ENCODE measurements around the gene OR1L6.

The OR1L6 gene

GRCh38 chr9:122785269-122785668 is 43.2 kb downstream of the OR1L6 start:
- TF ChIP-seq POLR2A (IDR thresholded peaks at IDR 0.05; ENCODE audit: low read depth, low read length) = no peak
- TF ChIP-seq POLR2AphosphoS5 (IDR thresholded peaks at IDR 0.05; ENCODE audit: low read depth, low read length) = no peak
- TF ChIP-seq TAF1 (IDR thresholded peaks at IDR 0.05; ENCODE audit: borderline replicate concordance, low read depth, low read length) = no peak
- no peak for DNase-seq (ENCODE audit: insufficient read length)
- FAIRE-seq = no peak

DNA sequence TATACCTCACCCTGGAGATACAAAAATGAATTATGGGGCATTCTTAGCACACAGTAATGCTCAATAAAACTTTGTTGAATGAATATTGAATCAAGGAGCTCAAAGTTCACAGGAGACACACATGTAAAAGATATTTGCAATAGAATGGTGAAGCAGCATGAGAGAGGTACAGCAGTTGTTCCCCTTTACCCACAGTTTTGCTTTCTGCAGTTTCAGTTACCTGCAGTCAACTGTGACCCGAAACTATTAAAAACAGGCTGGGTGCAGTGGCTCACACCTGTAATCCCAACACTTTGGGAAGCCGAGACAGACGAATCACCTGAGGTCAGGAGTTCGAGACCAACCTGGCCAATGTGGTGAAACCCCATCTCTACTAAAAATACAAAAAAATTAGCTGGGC is 44.2 kb downstream of the OR1L6 start:
- TF ChIP-seq POLR2AphosphoS5 (IDR thresholded peaks at IDR 0.05; ENCODE audit: low read depth, low read length) (no peak), TAF1 (IDR thresholded peaks at IDR 0.05; ENCODE audit: borderline replicate concordance, low read depth, low read length) (no peak), POLR2A (IDR thresholded peaks at IDR 0.05; ENCODE audit: low read depth, low read length) (no peak)
- FAIRE-seq (no peak), DNase-seq (ENCODE audit: insufficient read length) (no peak)

GRCh38 chr9:122788831-122789230 is 46.7 kb downstream of the OR1L6 start, which contains the start of gene OR5C1:
Gene OR5C1 (plus strand): TSS chr9:122788933. CDS start chr9:122788933, 0 bp downstream.
- no peak for FAIRE-seq
- no peak for TF ChIP-seq POLR2AphosphoS5 (IDR thresholded peaks at IDR 0.05; ENCODE audit: low read depth, low read length)
- no peak for TF ChIP-seq POLR2A (IDR thresholded peaks at IDR 0.05; ENCODE audit: low read depth, low read length)
- no peak for TF ChIP-seq TAF1 (IDR thresholded peaks at IDR 0.05; ENCODE audit: borderline replicate concordance, low read depth, low read length)
- no peak for DNase-seq (ENCODE audit: insufficient read length)

- FAIRE-seq (no peak), DNase-seq (ENCODE audit: insufficient read length) (no peak)
- TF ChIP-seq POLR2AphosphoS5 (IDR thresholded peaks at IDR 0.05; ENCODE audit: low read depth, low read length) (no peak), POLR2A (IDR thresholded peaks at IDR 0.05; ENCODE audit: low read depth, low read length) (no peak), TAF1 (IDR thresholded peaks at IDR 0.05; ENCODE audit: borderline replicate concordance, low read depth, low read length) (no peak)
These were observed 47.3 kb downstream of the OR1L6 start for GRCh38 chr9:122789256-122790046.

DNA sequence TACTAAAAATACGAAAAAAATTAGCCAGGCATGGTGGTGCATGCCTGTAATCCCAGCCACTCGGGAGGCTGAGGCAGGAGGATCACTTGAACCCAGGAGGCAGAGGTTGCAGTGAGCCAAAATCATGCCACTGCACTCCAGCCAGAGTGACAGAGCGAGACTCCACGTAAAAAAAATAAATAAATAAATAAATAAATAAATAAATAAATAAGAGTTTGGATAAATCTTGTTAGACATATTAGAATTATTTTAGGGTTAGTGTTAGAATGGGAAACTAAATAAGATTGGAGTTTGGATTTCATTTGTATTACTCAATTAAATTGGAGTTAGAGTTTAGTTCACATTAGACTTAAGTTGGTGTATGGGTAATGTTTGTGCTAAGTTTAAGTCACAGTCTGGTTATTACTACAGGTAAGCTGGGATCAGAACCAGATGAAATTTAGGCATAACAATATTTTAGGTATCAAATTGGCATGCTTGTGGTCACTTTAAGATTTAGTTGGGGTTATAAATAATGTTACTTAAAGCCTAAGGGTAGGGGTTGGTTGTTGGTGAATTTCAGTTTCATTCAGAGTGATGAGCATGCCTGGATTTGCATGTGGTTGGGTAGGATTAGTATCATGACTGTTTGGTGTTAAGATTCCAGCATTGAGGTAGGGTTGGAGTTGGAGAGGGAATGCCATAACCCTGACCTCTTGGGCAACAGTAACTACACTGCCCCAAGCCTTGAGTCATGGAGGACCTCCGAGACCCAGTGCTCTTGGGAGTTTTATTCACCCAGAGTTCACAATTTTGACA is 50.0 kb downstream of the OR1L6 start:
- DNase-seq (ENCODE audit: insufficient read length) (no peak), FAIRE-seq (no peak)
- no peak for TF ChIP-seq POLR2A (IDR thresholded peaks at IDR 0.05; ENCODE audit: low read depth, low read length)
- no peak for TF ChIP-seq TAF1 (IDR thresholded peaks at IDR 0.05; ENCODE audit: borderline replicate concordance, low read depth, low read length)
- TF ChIP-seq POLR2AphosphoS5 (IDR thresholded peaks at IDR 0.05; ENCODE audit: low read depth, low read length) = no peak

DNA sequence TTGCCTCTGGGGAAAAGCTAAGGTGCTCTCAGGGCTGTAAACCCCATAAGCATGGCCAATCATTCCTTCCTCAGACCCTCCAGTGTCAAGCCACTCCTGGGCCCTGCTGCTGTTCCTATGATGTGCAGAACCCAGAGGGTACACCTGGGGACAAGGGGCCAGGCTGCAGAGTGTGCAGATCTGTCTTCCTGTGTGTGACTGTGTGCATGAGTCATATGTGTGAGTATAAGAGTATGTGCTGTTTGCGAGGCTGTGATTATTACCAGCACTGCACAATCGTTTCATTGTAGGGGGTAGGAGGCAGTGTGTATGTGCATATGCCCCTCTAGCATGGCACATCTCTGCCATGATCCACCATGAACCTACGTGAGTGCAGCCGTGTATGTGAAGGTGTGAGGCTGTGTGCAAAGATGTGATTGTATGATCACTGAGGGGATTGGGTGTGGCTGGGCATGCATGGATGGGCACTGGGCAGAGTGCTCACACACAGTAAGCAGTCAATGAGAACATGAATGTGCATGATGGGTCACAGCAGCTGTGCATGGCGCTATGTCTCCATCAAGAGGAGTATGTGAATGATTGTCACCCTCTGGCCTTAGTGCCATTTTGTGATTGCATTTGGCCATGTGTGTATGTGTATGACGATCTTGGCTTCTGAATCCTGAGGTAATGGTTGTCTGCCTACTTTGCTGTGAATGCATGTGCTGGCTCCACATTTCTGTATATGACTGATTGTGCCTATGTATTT is 55.4 kb downstream of the OR1L6 start:
- no peak for DNase-seq (ENCODE audit: insufficient read length)
- TF ChIP-seq TAF1 (IDR thresholded peaks at IDR 0.05; ENCODE audit: borderline replicate concordance, low read depth, low read length) (no peak), POLR2A (IDR thresholded peaks at IDR 0.05; ENCODE audit: low read depth, low read length) (no peak), POLR2AphosphoS5 (IDR thresholded peaks at IDR 0.05; ENCODE audit: low read depth, low read length) (no peak)
- FAIRE-seq = no peak

Measured in GM12892 (cell line).